ENCODE results near the gene ARSD. TPM values are rescaled to one million over a fixed set of nuclear protein-coding genes. Genes with fewer than 3 reads are reported as not detected.

ARSD gene
- total RNA-seq, 1 experiment from 2014 or later = 42.0 TPM

DNA sequence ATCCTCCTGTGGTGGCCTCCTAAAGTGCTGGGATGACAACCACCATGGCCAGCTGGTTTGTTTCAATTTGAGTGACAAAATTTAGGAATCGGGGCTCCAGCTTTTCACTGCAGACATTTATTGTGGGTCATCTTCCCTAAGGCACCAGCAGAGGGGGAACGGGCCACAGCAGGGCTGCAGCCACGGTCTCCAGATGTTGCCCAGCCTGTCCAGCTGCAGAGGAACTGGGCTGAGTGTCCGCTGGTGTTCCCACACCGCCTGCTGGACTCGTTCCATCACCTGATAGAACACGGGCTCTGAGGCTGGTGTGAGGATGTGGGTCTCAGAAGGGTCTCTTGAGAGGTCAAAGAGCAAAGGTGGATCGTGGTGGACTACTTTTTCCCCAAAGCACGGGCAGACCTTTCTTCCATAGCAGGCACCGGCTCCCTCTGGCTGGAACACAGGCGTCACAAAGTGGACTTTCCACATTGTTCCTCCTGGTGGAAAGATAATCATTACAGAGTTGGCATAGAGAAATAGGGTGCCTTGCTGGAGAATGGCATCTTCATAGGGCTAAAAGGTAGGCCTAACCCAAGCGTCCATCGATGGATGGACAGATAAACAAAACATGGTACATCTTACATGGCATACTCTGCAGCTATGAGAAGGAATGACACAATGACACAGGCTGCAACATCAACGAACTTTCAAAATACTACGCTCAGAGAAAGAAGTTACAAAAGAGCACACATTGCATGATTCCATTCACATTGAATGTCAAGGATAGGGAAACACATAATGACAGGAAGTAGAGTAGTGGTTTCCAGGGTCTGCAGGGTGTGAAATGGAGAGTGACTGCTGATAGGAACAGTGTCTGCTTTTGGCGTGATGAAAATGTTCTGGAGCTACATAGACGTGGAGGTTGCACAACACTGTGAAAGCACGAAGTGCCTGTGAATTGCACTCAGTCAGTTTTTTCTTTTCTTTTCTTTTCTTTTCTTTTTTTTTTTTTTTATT, 5.9 kb upstream of the ARSD start:
- BruUV-seq (replicated peaks) = no TSS peak
- Mint-ChIP-seq H3K4me1 (ENCODE audit: low read depth, unreplicated experiment) (peaks cover 6% of the 10 kb centered on the region), H3K36me3 (ENCODE audit: insufficient read depth, unreplicated experiment) (peaks cover 6% of the 10 kb centered on the region), H3K4me3 (ENCODE audit: low read depth, unreplicated experiment) (no peak overlapping the region), H3K27ac (ENCODE audit: unreplicated experiment) (no peak overlapping the region), H3K27me3 (ENCODE audit: unreplicated experiment) (no peaks in the 10 kb centered on the region), H3K9me3 (ENCODE audit: low read depth, unreplicated experiment) (no peaks in the 10 kb centered on the region)
- intact Hi-C loops (cut with micrococcal nuclease; ENCODE audit: unreplicated experiment) = no loop called here
- CTCF ChIA-PET = interaction anchor here (0.6 to 0.9 kb wide), 2 partner anchors 59 to 90 kb away, joined by 3 to 6 read pairs; no protein-coding TSS in a partner anchor
- TF ChIP-seq, protein P1, sequence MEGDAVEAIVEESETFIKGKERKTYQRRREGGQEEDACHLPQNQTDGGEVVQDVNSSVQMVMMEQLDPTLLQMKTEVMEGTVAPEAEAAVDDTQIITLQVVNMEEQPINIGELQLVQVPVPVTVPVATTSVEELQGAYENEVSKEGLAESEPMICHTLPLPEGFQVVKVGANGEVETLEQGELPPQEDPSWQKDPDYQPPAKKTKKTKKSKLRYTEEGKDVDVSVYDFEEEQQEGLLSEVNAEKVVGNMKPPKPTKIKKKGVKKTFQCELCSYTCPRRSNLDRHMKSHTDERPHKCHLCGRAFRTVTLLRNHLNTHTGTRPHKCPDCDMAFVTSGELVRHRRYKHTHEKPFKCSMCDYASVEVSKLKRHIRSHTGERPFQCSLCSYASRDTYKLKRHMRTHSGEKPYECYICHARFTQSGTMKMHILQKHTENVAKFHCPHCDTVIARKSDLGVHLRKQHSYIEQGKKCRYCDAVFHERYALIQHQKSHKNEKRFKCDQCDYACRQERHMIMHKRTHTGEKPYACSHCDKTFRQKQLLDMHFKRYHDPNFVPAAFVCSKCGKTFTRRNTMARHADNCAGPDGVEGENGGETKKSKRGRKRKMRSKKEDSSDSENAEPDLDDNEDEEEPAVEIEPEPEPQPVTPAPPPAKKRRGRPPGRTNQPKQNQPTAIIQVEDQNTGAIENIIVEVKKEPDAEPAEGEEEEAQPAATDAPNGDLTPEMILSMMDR (IDR thresholded peaks at IDR 0.05; ENCODE audit: unreplicated experiment) = no peak
- no peak for DNase-seq

DNA sequence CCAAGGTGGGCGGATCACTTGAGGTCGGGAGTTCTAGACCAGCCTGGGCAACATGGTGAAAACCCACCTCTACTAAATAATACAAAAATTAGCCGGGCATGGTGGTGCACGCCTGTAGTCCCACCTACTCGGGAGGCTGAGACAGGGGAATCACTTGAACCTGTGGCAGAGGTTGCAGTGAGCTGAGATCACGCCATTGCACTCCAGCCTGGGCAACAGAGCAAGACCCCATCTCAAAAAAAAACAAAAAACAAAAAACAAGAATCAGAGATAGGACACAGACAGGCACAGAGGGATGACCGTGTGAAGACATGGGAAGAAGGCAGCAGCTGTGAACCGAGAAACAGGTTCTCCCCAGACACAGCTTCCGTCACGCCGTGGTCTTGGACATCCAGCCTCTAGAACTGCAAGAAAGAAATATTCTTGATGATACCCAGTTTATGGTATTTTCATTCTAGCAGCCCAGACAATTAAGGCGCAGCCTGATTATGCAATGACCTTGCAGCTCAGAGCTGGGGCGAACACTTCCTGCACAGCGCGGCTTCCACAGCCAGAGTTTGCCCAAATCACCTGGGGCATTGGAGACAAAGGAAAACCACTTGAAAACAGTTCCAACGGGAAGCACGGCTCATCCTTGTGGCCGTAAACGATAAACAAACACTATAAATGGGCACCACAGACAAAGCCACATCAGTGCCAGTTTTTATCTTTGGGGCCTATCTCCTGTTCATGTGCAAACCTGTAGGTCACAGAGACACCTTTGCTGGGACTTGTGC, 4.2 kb upstream of the ARSD start:
- no peak overlapping the region for H3K4me3 Mint-ChIP-seq (ENCODE audit: low read depth, unreplicated experiment)
- no peak overlapping the region for H3K27ac Mint-ChIP-seq (ENCODE audit: unreplicated experiment)
- CTCF ChIA-PET = interaction anchor here (0.6 to 0.8 kb wide), 3 partner anchors 11 to 463 kb away, joined by 4 to 6 read pairs (median 5); no protein-coding TSS in a partner anchor
- peaks cover 21% of the 10 kb centered on the region for H3K36me3 Mint-ChIP-seq (ENCODE audit: insufficient read depth, unreplicated experiment)
- no peaks in the 10 kb centered on the region for H3K9me3 Mint-ChIP-seq (ENCODE audit: low read depth, unreplicated experiment)
- TF ChIP-seq, protein P1 (IDR thresholded peaks at IDR 0.05; ENCODE audit: unreplicated experiment) = no peak
- no peak for DNase-seq
- no TSS peak for BruUV-seq (replicated peaks)
- H3K4me1 Mint-ChIP-seq (ENCODE audit: low read depth, unreplicated experiment) = peaks cover 8% of the 10 kb centered on the region
- no peaks in the 10 kb centered on the region for H3K27me3 Mint-ChIP-seq (ENCODE audit: unreplicated experiment)
- intact Hi-C loops (cut with micrococcal nuclease; ENCODE audit: unreplicated experiment) = no loop called here

DNA sequence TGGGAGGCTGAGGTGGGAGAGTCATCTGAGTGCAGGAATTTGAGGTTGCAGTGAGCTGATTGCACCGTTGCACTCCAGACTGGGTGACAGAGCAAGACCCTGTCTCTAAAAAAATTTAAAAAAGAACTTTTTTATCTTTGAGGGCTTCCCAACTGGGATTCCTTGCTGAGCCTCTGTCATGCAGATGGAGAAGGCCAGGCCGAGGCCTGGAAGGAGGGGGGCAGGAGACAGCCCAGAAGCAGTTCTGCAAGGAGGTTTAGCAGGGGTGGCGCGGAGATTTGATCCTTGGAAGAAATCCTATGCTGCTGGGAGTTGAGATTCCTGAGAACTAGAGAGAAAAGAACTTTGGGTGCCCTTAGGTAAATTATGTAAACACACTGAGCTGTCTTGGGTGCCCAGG, 2.5 kb upstream of the ARSD start:
- intact Hi-C loops (cut with micrococcal nuclease; ENCODE audit: unreplicated experiment) = no loop called here
- CTCF ChIA-PET = interaction anchor here (0.7 kb wide), 1 partner anchor 56 kb away, joined by 6 read pairs; no protein-coding TSS in a partner anchor
- H3K27me3 Mint-ChIP-seq (ENCODE audit: unreplicated experiment) = no peaks in the 10 kb centered on the region
- no peak for DNase-seq
- no peaks in the 10 kb centered on the region for H3K9me3 Mint-ChIP-seq (ENCODE audit: low read depth, unreplicated experiment)
- peaks cover 8% of the 10 kb centered on the region for H3K4me1 Mint-ChIP-seq (ENCODE audit: low read depth, unreplicated experiment)
- TF ChIP-seq, protein P1 (IDR thresholded peaks at IDR 0.05; ENCODE audit: unreplicated experiment) = no peak
- peak overlapping the region; percentile 33 for H3K27ac Mint-ChIP-seq (ENCODE audit: unreplicated experiment)
- no peak overlapping the region for H3K4me3 Mint-ChIP-seq (ENCODE audit: low read depth, unreplicated experiment)
- BruUV-seq (replicated peaks) = no TSS peak
- H3K36me3 Mint-ChIP-seq (ENCODE audit: insufficient read depth, unreplicated experiment) = peaks cover 31% of the 10 kb centered on the region

DNA sequence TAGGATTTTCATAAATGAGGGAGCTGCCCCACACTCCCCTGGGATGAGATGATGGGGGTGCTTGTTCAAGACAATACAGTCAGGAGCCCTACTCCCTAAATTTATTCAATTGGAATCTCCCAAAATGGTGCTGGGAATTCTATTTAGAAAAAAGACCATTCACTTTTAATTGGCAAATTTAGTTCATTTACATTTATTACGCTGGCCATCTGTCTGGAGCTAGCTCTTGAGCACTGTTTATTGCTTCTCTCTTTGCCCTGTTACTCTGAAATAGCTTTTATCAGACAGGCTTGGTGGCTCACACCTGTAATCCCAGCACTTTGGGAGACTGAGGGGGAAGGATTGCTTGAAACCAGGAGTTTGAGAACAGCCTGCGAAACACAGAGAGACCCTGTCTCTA, 2.0 kb upstream of the ARSD start:
- peak overlapping the region; percentile 33 for H3K27ac Mint-ChIP-seq (ENCODE audit: unreplicated experiment)
- H3K9me3 Mint-ChIP-seq (ENCODE audit: low read depth, unreplicated experiment) = no peaks in the 10 kb centered on the region
- H3K27me3 Mint-ChIP-seq (ENCODE audit: unreplicated experiment) = no peaks in the 10 kb centered on the region
- peaks cover 31% of the 10 kb centered on the region for H3K36me3 Mint-ChIP-seq (ENCODE audit: insufficient read depth, unreplicated experiment)
- TF ChIP-seq, protein P1 (IDR thresholded peaks at IDR 0.05; ENCODE audit: unreplicated experiment) = no peak
- intact Hi-C loops (cut with micrococcal nuclease; ENCODE audit: unreplicated experiment) = no loop called here
- H3K4me1 Mint-ChIP-seq (ENCODE audit: low read depth, unreplicated experiment) = peaks cover 8% of the 10 kb centered on the region
- no peak for DNase-seq
- no peak overlapping the region for H3K4me3 Mint-ChIP-seq (ENCODE audit: low read depth, unreplicated experiment)
- CTCF ChIA-PET = no interaction called here
- BruUV-seq (replicated peaks) = no TSS peak
